WTC11 (cell line): Measurements from ENCODE around the gene PIK3CB. TPM values are rescaled to one million over a fixed set of nuclear protein-coding genes. Genes with fewer than 3 reads are reported as not detected.

Source experiments
- ATAC-seq: fragments of 200-7000 bp; cut with Tn5 transposase; 2 replicates; pipeline ENCODE4 v1.10.0; 2021; ENCODE audit warnings: mild to moderate bottlenecking, moderate library complexity
- Bru-seq: library from RNA; stranded (reverse); fragments of 400-500 nt; gene quantifications from one replicate; lab custom pipeline; 2021; lab: Mats Ljungman, UMichigan
- CTCF ChIA-PET: fragments of 300-600 bp; sonication (Branson Sonifier 250); formaldehyde crosslinking; loops from one replicate; lab custom pipeline; 2021; ENCODE audit warnings: antibody characterized with exemption; lab: Charles Lee
- POLR2A ChIA-PET: fragments of 350-600 bp; sonication (Branson Sonifier 250); formaldehyde crosslinking; loops from one replicate; lab custom pipeline; 2021; ENCODE audit warnings: antibody characterized with exemption; lab: Charles Lee
- DNase-seq: peaks from one replicate; pipeline ENCODE4 v3.0.0; 2021; ENCODE audit warnings: low spot score
- H3K27ac Mint-ChIP-seq: 2 replicates; pipeline ENCODE4 v1.8.0; 2021; ENCODE audit warnings: mixed read lengths
- H3K27me3 Mint-ChIP-seq: 2 replicates; pipeline ENCODE4 v1.8.0; 2021; ENCODE audit warnings: low read depth, mild to moderate bottlenecking, moderate library complexity, mixed read lengths
- H3K36me3 Mint-ChIP-seq: 2 replicates; pipeline ENCODE4 v1.8.0; 2021; ENCODE audit warnings: mixed read lengths
- H3K4me1 Mint-ChIP-seq: 2 replicates; pipeline ENCODE4 v1.8.0; 2022; ENCODE audit warnings: mixed read lengths
- H3K4me3 Mint-ChIP-seq: 2 replicates; pipeline ENCODE4 v1.8.0; 2021; ENCODE audit warnings: mild to moderate bottlenecking, moderate library complexity, mixed read lengths
- H3K9me3 Mint-ChIP-seq: 2 replicates; pipeline ENCODE4 v1.8.0; 2021; ENCODE audit warnings: mixed read lengths
- AFF4 ChIP-seq: sonication (generic); formaldehyde crosslinking; IDR thresholded peaks from 2 replicates; pipeline ENCODE4 v1.8.1; 2023; ENCODE audit warnings: mild to moderate bottlenecking, missing genetic modification reagents, borderline replicate concordance
- ESRRA ChIP-seq: sonication (generic); formaldehyde crosslinking; IDR thresholded peaks from 2 replicates; pipeline ENCODE4 v1.8.1; 2022; ENCODE audit warnings: mild to moderate bottlenecking, missing genetic modification reagents, borderline replicate concordance
- FOXK1 ChIP-seq: sonication (generic); formaldehyde crosslinking; IDR thresholded peaks from 2 replicates; pipeline ENCODE4 v1.8.0; 2022; ENCODE audit warnings: mild to moderate bottlenecking, moderate library complexity, missing genetic modification reagents
- FOXP1 ChIP-seq: sonication (generic); formaldehyde crosslinking; IDR thresholded peaks from 2 replicates; pipeline ENCODE4 v1.8.0; 2022; ENCODE audit warnings: missing genetic modification reagents, mild to moderate bottlenecking, moderate library complexity, borderline replicate concordance
- FOXP4 ChIP-seq: sonication (generic); formaldehyde crosslinking; IDR thresholded peaks from 2 replicates; pipeline ENCODE4 v1.8.0; 2022; ENCODE audit warnings: mild to moderate bottlenecking, missing genetic modification reagents
- IRF1 ChIP-seq: sonication (generic); formaldehyde crosslinking; IDR thresholded peaks from 2 replicates; pipeline ENCODE4 v1.8.0; 2023; ENCODE audit warnings: missing genetic modification reagents
- JAZF1 ChIP-seq: fragments of 250-450 bp; sonication (Bioruptor Pico); IDR thresholded peaks from 2 replicates; pipeline ENCODE4 v1.9.0; 2021; ENCODE audit warnings: moderate library complexity, mild to moderate bottlenecking, inconsistent platforms
- KAT7 ChIP-seq: sonication (generic); formaldehyde crosslinking; IDR thresholded peaks from 2 replicates; pipeline ENCODE4 v1.8.1; 2023; ENCODE audit warnings: missing genetic modification reagents, mild to moderate bottlenecking, borderline replicate concordance
- OVOL2 ChIP-seq: fragments of 250-450 bp; sonication (Bioruptor Pico); IDR thresholded peaks from 2 replicates; pipeline ENCODE4 v1.9.0; 2021; ENCODE audit warnings: mild to moderate bottlenecking, borderline replicate concordance
- RORB ChIP-seq: fragments of 250-450 bp; sonication (Bioruptor Pico); IDR thresholded peaks from 2 replicates; pipeline ENCODE4 v1.9.0; 2021; ENCODE audit warnings: mild to moderate bottlenecking
- SP1 ChIP-seq: sonication (generic); formaldehyde crosslinking; conservative IDR thresholded peaks from 2 replicates; pipeline ENCODE4 v1.8.1; 2022; ENCODE audit warnings: missing genetic modification reagents
- STAT6 ChIP-seq: sonication (generic); formaldehyde crosslinking; conservative IDR thresholded peaks from 2 replicates; pipeline ENCODE4 v1.8.1; 2023; ENCODE audit warnings: mild to moderate bottlenecking, low read depth, missing genetic modification reagents, moderate library complexity
- TP53 ChIP-seq: sonication (generic); formaldehyde crosslinking; IDR thresholded peaks from 2 replicates; pipeline ENCODE4 v1.8.1; 2023; ENCODE audit warnings: mild to moderate bottlenecking, missing genetic modification reagents
- ZBTB43 ChIP-seq: sonication (generic); formaldehyde crosslinking; IDR thresholded peaks from 2 replicates; pipeline ENCODE4 v1.8.1; 2023; ENCODE audit warnings: mild to moderate bottlenecking, missing genetic modification reagents
- ZNF121 ChIP-seq: sonication (generic); formaldehyde crosslinking; IDR thresholded peaks from 2 replicates; pipeline ENCODE4 v1.8.0; 2023; ENCODE audit warnings: missing genetic modification reagents
- ZNF138 ChIP-seq: sonication (generic); formaldehyde crosslinking; conservative IDR thresholded peaks from 2 replicates; pipeline ENCODE4 v1.8.1; 2022; ENCODE audit warnings: mild to moderate bottlenecking, moderate library complexity, missing genetic modification reagents
- ZNF263 ChIP-seq: sonication (generic); formaldehyde crosslinking; IDR thresholded peaks from 2 replicates; pipeline ENCODE4 v1.8.1; 2022; ENCODE audit warnings: low read depth, mild to moderate bottlenecking, moderate library complexity, missing genetic modification reagents
- ZNF423 ChIP-seq: fragments of 250-450 bp; sonication (Bioruptor Pico); IDR thresholded peaks from 2 replicates; pipeline ENCODE4 v2.1.2; 2022; ENCODE audit warnings: mild to moderate bottlenecking, moderate library complexity
- ZNF532 ChIP-seq: fragments of 250-450 bp; sonication (Bioruptor Pico); IDR thresholded peaks from 2 replicates; pipeline ENCODE4 v1.9.0; 2021; ENCODE audit warnings: mild to moderate bottlenecking, borderline replicate concordance
- long read RNA-seq, 3 experiments: library from RNA in 1 of 3; library from capped mRNA in 1 of 3; library from polyadenylated mRNA in 1 of 3; unstranded in 2 of 3; stranded (forward) in 1 of 3; transcript quantifications; one replicate each; pipeline ENCODE4 v2.0.0, GENCODE V29; 2021
- total RNA-seq: library from RNA; stranded (reverse); gene quantifications from 3 replicates; pipeline ENCODE4 v1.2.3, GENCODE V29; 2021

PIK3CB gene
- total RNA-seq (36.0 to 40.0 TPM (median 38.5 TPM) in 3 replicates), Bru-seq, nascent RNA (percentile 76 among the genes with signal in this experiment)
- long read RNA-seq, experiment 1, full-length matches to known transcripts = 17 of 215 reads
- long read RNA-seq, experiment 1, partial matches to known transcripts = 17 of 215 reads
- long read RNA-seq, experiment 1, other reads (novel, unspliced or antisense) = 181 of 215 reads
- long read RNA-seq, experiment 2, full-length matches to known transcripts = 3 of 45 reads
- long read RNA-seq, experiment 2, partial matches to known transcripts = 13 of 45 reads
- long read RNA-seq, experiment 2, other reads (novel, unspliced or antisense) = 29 of 45 reads
- long read RNA-seq, experiment 3, partial matches to known transcripts = 3 of 7 reads
- long read RNA-seq, experiment 3, other reads (novel, unspliced or antisense) = 4 of 7 reads

GRCh38 chr3:138834596-138835396 is at the start of gene PIK3CB:
Gene PIK3CB, minus strand, starts transcription at chr3:138834928. Its CDS starts 75,585 bp downstream, at chr3:138759343.
- CTCF ChIA-PET = interaction anchor here (0.5 to 1.6 kb wide), 7 partner anchors 11 to 89 kb away, joined by 3 to 21 read pairs (median 4); no protein-coding TSS in a partner anchor
- POLR2A ChIA-PET = interaction anchor here (0.9 to 1.0 kb wide), 2 partner anchors 11 to 81 kb away, joined by 3 to 7 read pairs; no protein-coding TSS in a partner anchor
- peak; percentile 24; the same call in 1 of the 2 replicates for TF ChIP-seq KAT7
- TF ChIP-seq TP53 (CRISPR knock-in tag) = 0 out of 2 replicates have a peak, but pooled peaks have one; percentile 75
- peak; percentile 84; the same call in 1 of the 2 replicates for TF ChIP-seq FOXP4
- peak; percentile 100 for TF ChIP-seq ZNF121 (CRISPR knock-in tag)
- TF ChIP-seq JAZF1 (CRISPR knock-in tag) = no peak
- peak; percentile 55; the same call in 1 of the 2 replicates for TF ChIP-seq SP1 (CRISPR knock-in tag)
- no peak for TF ChIP-seq STAT6
- TF ChIP-seq ESRRA (CRISPR knock-in tag) = no peak
- 0 out of 2 replicates have a peak, but pooled peaks have one; percentile 18 for TF ChIP-seq OVOL2 (CRISPR knock-in tag)
- no peak for TF ChIP-seq ZNF263 (CRISPR knock-in tag)
- TF ChIP-seq ZBTB43 (CRISPR knock-in tag) = no peak
- 0 out of 2 replicates have a peak, but pooled peaks have one; percentile 60 for TF ChIP-seq FOXK1 (CRISPR knock-in tag)
- TF ChIP-seq ZNF138 (CRISPR knock-in tag) = no peak
- peak; percentile 79; the same call in 1 of the 2 replicates for TF ChIP-seq FOXP1 (CRISPR knock-in tag)
- no peak for TF ChIP-seq AFF4 (CRISPR knock-in tag)
- TF ChIP-seq ZNF423 (CRISPR knock-in tag) = no peak
- 0 out of 2 replicates have a peak, but pooled peaks have one; percentile 44 for TF ChIP-seq IRF1 (CRISPR knock-in tag)
- no peak for TF ChIP-seq RORB (CRISPR knock-in tag)
- 0 out of 2 replicates have a peak, but pooled peaks have one; percentile 44 for TF ChIP-seq ZNF532

More at GRCh38 chr3:138834596-138835396, at the start of gene PIK3CB:
- DNase-seq = peak; percentile 93
- Mint-ChIP-seq H3K9me3 (no peaks in the 10 kb centered on the region), H3K27me3 (no peaks in the 10 kb centered on the region), H3K4me3 (peak within 1 kb of the TSS; percentile 88), H3K36me3 (peaks cover 3% of the 10 kb centered on the region; the same call in 1 of the 2 replicates), H3K4me1 (peaks cover 28% of the 10 kb centered on the region), H3K27ac (peak within 1 kb of the TSS; percentile 99)
- peak; percentile 93 for ATAC-seq
